PC-9 (cell line): ENCODE results near the gene SYNPR. TPM values are rescaled to one million over a fixed set of nuclear protein-coding genes. Genes with fewer than 3 reads are reported as not detected.

ENCODE experiments used
- BruUV-seq: library from RNA; stranded (reverse); fragments of 400-500 nt; replicated peaks from 2 replicates; lab custom pipeline; 2021; lab: Mats Ljungman, UMichigan
- CTCF ChIA-PET: fragments of 300-600 bp; sonication (Branson Sonifier 250); formaldehyde crosslinking; loops from one replicate; lab custom pipeline; 2022; ENCODE audit warnings: antibody characterized with exemption; lab: Charles Lee
- POLR2A ChIA-PET: fragments of 300-600 bp; sonication (Branson Sonifier 250); formaldehyde crosslinking; loops from one replicate; lab custom pipeline; 2022; ENCODE audit warnings: antibody characterized with exemption; ENCODE audit not compliant: unreplicated experiment; lab: Charles Lee
- DNase-seq, 2 experiments: peaks; one replicate each; pipeline versions ENCODE4 v3.0.0 to v3.0.0-alpha.2; 2015 to 2022; ENCODE audit warnings: mixed read lengths in 1 of 2
- H2AFZ ChIP-seq: fragments of 200-600 bp; sonication (generic); 2 replicates; pipeline ENCODE4 v1.8.1; 2017; ENCODE audit warnings: antibody characterized with exemption
- H3F3A ChIP-seq: fragments of 200-600 bp; sonication (generic); 2 replicates; pipeline ENCODE4 v1.8.1; 2017; ENCODE audit warnings: antibody characterized with exemption, mild to moderate bottlenecking, low read depth; ENCODE audit not compliant: insufficient read depth
- H3K27ac ChIP-seq: fragments of 200-600 bp; sonication (generic); 2 replicates; pipeline ENCODE4 v1.6.1; 2016; ENCODE audit warnings: mixed run types
- H3K27me3 ChIP-seq: fragments of 200-600 bp; sonication (generic); 2 replicates; pipeline ENCODE4 v1.6.1; 2016; ENCODE audit warnings: low read depth, mixed run types; ENCODE audit not compliant: insufficient read depth
- H3K36me3 ChIP-seq: fragments of 200-600 bp; sonication (generic); 2 replicates; pipeline ENCODE4 v1.6.1; 2016; ENCODE audit warnings: low read depth, mixed run types
- H3K4me1 ChIP-seq: fragments of 200-600 bp; sonication (generic); replicated peaks from 2 replicates; pipeline ENCODE4 v1.6.1; 2016; ENCODE audit warnings: mixed run types; ENCODE audit not compliant: insufficient read depth
- H3K4me2 ChIP-seq: fragments of 200-600 bp; sonication (generic); 2 replicates; pipeline ENCODE4 v1.6.1; 2017; ENCODE audit warnings: mixed run types
- H3K4me3 ChIP-seq: fragments of 200-600 bp; sonication (generic); 2 replicates; pipeline ENCODE4 v1.6.1; 2016; ENCODE audit warnings: mixed run types
- H3K79me2 ChIP-seq: fragments of 200-600 bp; sonication (generic); 2 replicates; pipeline ENCODE4 v1.6.1; 2017; ENCODE audit warnings: low read depth, mixed run types
- H3K9me2 ChIP-seq: fragments of 200-600 bp; sonication (generic); 2 replicates; pipeline ENCODE4 v1.8.1; 2017; ENCODE audit warnings: mild to moderate bottlenecking; ENCODE audit not compliant: insufficient read depth
- H3K9me3 ChIP-seq: fragments of 200-600 bp; sonication (generic); 2 replicates; pipeline ENCODE4 v1.8.1; 2016; ENCODE audit warnings: low read depth; ENCODE audit not compliant: insufficient read depth
- H4K20me1 ChIP-seq: fragments of 200-600 bp; sonication (generic); 2 replicates; pipeline ENCODE4 v1.8.1; 2017; ENCODE audit not compliant: insufficient read depth
- CTCF ChIP-seq: fragments of 200-600 bp; sonication (generic); conservative IDR thresholded peaks from 2 replicates; pipeline ENCODE4 v1.6.1; 2017; ENCODE audit warnings: mixed run types, antibody characterized with exemption, mild to moderate bottlenecking, moderate library complexity
- EZH2 ChIP-seq: fragments of 200-600 bp; sonication (generic); IDR thresholded peaks from 2 replicates; pipeline ENCODE4 v1.8.0; 2017; ENCODE audit warnings: antibody characterized with exemption, low read depth
- intact Hi-C: fragments of 100-400 bp; cut with micrococcal nuclease; formaldehyde crosslinking; loops from one replicate; pipeline ENCODE4 v1.10.0; 2022; ENCODE audit not compliant: unreplicated experiment
- total RNA-seq: library from RNA; stranded (reverse); gene quantifications from 2 replicates; pipeline ENCODE4 v1.2.3, GENCODE V29; 2021

SYNPR gene
- total RNA-seq, 1 experiment from 2014 or later = not detected

- ChIA-PET POLR2A (no interaction called here), CTCF (no interaction called here)
- H3K27me3 ChIP-seq = no peaks in the 10 kb centered on the region
- H3K4me2 ChIP-seq = peak overlapping the region; percentile 16; the same call in 1 of the 2 replicates
- H2AFZ ChIP-seq = no peak overlapping the region
- no peak overlapping the region for H3K4me3 ChIP-seq
- H3K9me2 ChIP-seq = no peaks in the 10 kb centered on the region
- TF ChIP-seq EZH2 (no peak), CTCF (no peak)
- H3K27ac ChIP-seq = no peak overlapping the region
- intact Hi-C loops = no loop called here
- no peaks in the 10 kb centered on the region for H3K36me3 ChIP-seq
- DNase-seq = peak in 1 of 2 experiments; percentile 23
- no peaks in the 10 kb centered on the region for H3F3A ChIP-seq
- no peaks in the 10 kb centered on the region for H4K20me1 ChIP-seq
- BruUV-seq = no TSS peak
- H3K79me2 ChIP-seq = no peaks in the 10 kb centered on the region
- H3K4me1 ChIP-seq = 0 out of 2 replicates have a peak, but pooled peaks cover 8% of the 10 kb centered on the region
- no peaks in the 10 kb centered on the region for H3K9me3 ChIP-seq
These were observed 65.6 kb downstream of the SYNPR start for GRCh38 chr3:63343674-63344073.

GRCh38 chr3:63344661-63345060 lies 66.6 kb downstream of the SYNPR start:
- no peaks in the 10 kb centered on the region for H3K79me2 ChIP-seq
- DNase-seq = no peak
- no peaks in the 10 kb centered on the region for H3K36me3 ChIP-seq
- H3F3A ChIP-seq = no peaks in the 10 kb centered on the region
- 0 out of 2 replicates have a peak, but pooled peaks cover 8% of the 10 kb centered on the region for H3K4me1 ChIP-seq
- no peaks in the 10 kb centered on the region for H4K20me1 ChIP-seq
- H3K4me2 ChIP-seq = no peak overlapping the region
- CTCF ChIA-PET = no interaction called here
- H3K27ac ChIP-seq = no peak overlapping the region
- no peaks in the 10 kb centered on the region for H3K9me2 ChIP-seq
- POLR2A ChIA-PET = no interaction called here
- no peaks in the 10 kb centered on the region for H3K9me3 ChIP-seq
- BruUV-seq = no TSS peak
- no peak overlapping the region for H3K4me3 ChIP-seq
- TF ChIP-seq CTCF (no peak), EZH2 (no peak)
- no peak overlapping the region for H2AFZ ChIP-seq
- intact Hi-C loops = no loop called here
- H3K27me3 ChIP-seq = no peaks in the 10 kb centered on the region

GRCh38 chr3:63349583-63350573 lies 71.8 kb downstream of the SYNPR start:
- Histone ChIP-seq H3K4me2 (no peak overlapping the region), H3K4me1 (no peaks in the 10 kb centered on the region), H3K79me2 (no peaks in the 10 kb centered on the region), H4K20me1 (no peaks in the 10 kb centered on the region), H3K4me3 (no peak overlapping the region), H3K9me3 (no peaks in the 10 kb centered on the region), H3K27ac (no peak overlapping the region), H2AFZ (no peak overlapping the region), H3K9me2 (no peaks in the 10 kb centered on the region), H3K27me3 (peaks cover 6% of the 10 kb centered on the region; the same call in 1 of the 2 replicates), H3F3A (no peaks in the 10 kb centered on the region), H3K36me3 (no peaks in the 10 kb centered on the region)
- no peak for TF ChIP-seq EZH2
- TF ChIP-seq CTCF = peak; percentile 72
- DNase-seq = peak; percentile 20 to 38
- intact Hi-C loops = loop anchor here (5.0 kb wide), 1 partner anchor 657 kb away; no protein-coding TSS in a partner anchor
- BruUV-seq = no TSS peak
- POLR2A ChIA-PET = no interaction called here
- CTCF ChIA-PET = interaction anchor here (0.6 kb wide), 1 partner anchor 1014 kb away, joined by 4 read pairs; no protein-coding TSS in a partner anchor
